ENCODE data around the gene TCEAL9.

TCEAL9 gene

GRCh38 chrX:103398421-103398864 is 42.1 kb downstream of the TCEAL9 start:
- no peak for TF ChIP-seq ARNTL (CRISPR knock-in tag; IDR thresholded peaks at IDR 0.05; ENCODE audit: borderline replicate concordance, low read depth)
- TF ChIP-seq BACH2 (CRISPR knock-in tag; IDR thresholded peaks at IDR 0.05; ENCODE audit: borderline replicate concordance), result no peak
- no peak for TF ChIP-seq ESRRG (CRISPR knock-in tag; IDR thresholded peaks at IDR 0.05)
- no peak for TF ChIP-seq CREB5 (CRISPR knock-in tag; IDR thresholded peaks at IDR 0.05; ENCODE audit: low read depth)
- no peak for TF ChIP-seq ZNF565 (CRISPR knock-in tag; conservative IDR thresholded peaks at IDR 0.05; ENCODE audit: low read depth)
- no peak for TF ChIP-seq SNAI2 (CRISPR knock-in tag; IDR thresholded peaks at IDR 0.05)
- no peak for TF ChIP-seq CSRNP3 (CRISPR knock-in tag; IDR thresholded peaks at IDR 0.05)
- TF ChIP-seq TOX (CRISPR knock-in tag; IDR thresholded peaks at IDR 0.05; ENCODE audit: borderline replicate concordance), result no peak
- TF ChIP-seq PPARA (CRISPR knock-in tag; IDR thresholded peaks at IDR 0.05; ENCODE audit: borderline replicate concordance), result no peak
- no peak for TF ChIP-seq OSR1 (CRISPR knock-in tag; IDR thresholded peaks at IDR 0.05)
- TF ChIP-seq RARB (CRISPR knock-in tag; IDR thresholded peaks at IDR 0.05), result no peak
- TF ChIP-seq TCF4 (CRISPR knock-in tag; IDR thresholded peaks at IDR 0.05; ENCODE audit: borderline replicate concordance), result no peak
- TF ChIP-seq PATZ1 (CRISPR knock-in tag; IDR thresholded peaks at IDR 0.05; ENCODE audit: borderline replicate concordance), result no peak
- TF ChIP-seq ZFP30 (CRISPR knock-in tag; IDR thresholded peaks at IDR 0.05), result no peak
- no peak for TF ChIP-seq ZC3H10 (CRISPR knock-in tag; IDR thresholded peaks at IDR 0.05)
- TF ChIP-seq GLIS3 (CRISPR knock-in tag; IDR thresholded peaks at IDR 0.05), result no peak
- TF ChIP-seq ZNF70 (CRISPR knock-in tag; IDR thresholded peaks at IDR 0.05), result no peak
- TF ChIP-seq TSHZ2 (CRISPR knock-in tag; IDR thresholded peaks at IDR 0.05), result no peak
- no peak for TF ChIP-seq ZNF8 (CRISPR knock-in tag; IDR thresholded peaks at IDR 0.05)
- ATAC-seq, result peak; percentile 88

- no peak for ATAC-seq
- TF ChIP-seq ZNF8 (CRISPR knock-in tag; IDR thresholded peaks at IDR 0.05), result no peak
- no peak for TF ChIP-seq TCF4 (CRISPR knock-in tag; IDR thresholded peaks at IDR 0.05; ENCODE audit: borderline replicate concordance)
- no peak for TF ChIP-seq ARNTL (CRISPR knock-in tag; IDR thresholded peaks at IDR 0.05; ENCODE audit: borderline replicate concordance, low read depth)
- no peak for TF ChIP-seq ISL1 (CRISPR knock-in tag; IDR thresholded peaks at IDR 0.05)
- TF ChIP-seq ZNF565 (CRISPR knock-in tag; conservative IDR thresholded peaks at IDR 0.05; ENCODE audit: low read depth), result no peak
- no peak for TF ChIP-seq ZNF70 (CRISPR knock-in tag; IDR thresholded peaks at IDR 0.05)
- no peak for TF ChIP-seq POU6F1 (CRISPR knock-in tag; IDR thresholded peaks at IDR 0.05; ENCODE audit: borderline replicate concordance, low read depth)
- TF ChIP-seq PPARA (CRISPR knock-in tag; IDR thresholded peaks at IDR 0.05; ENCODE audit: borderline replicate concordance), result no peak
- TF ChIP-seq ZC3H10 (CRISPR knock-in tag; IDR thresholded peaks at IDR 0.05), result no peak
- no peak for TF ChIP-seq TOX (CRISPR knock-in tag; IDR thresholded peaks at IDR 0.05; ENCODE audit: borderline replicate concordance)
- no peak for TF ChIP-seq CREB5 (CRISPR knock-in tag; IDR thresholded peaks at IDR 0.05; ENCODE audit: low read depth)
- TF ChIP-seq SNAI2 (CRISPR knock-in tag; IDR thresholded peaks at IDR 0.05), result no peak
These were observed 43.4 kb downstream of the TCEAL9 start for GRCh38 chrX:103399744-103400143.

All from SK-N-SH treated with all-trans-retinoic acid at 6 μM for 48 hours (cell line).